SJSA1 (cell line): ENCODE results near the gene ABR. TPM values are rescaled to one million over a fixed set of nuclear protein-coding genes. Genes with fewer than 3 reads are reported as not detected.
"Not testable (repeated sequence)": the region's sequence is repeated elsewhere in the genome, so short reads cannot be mapped to it uniquely, and the experiment has no call there.

Experiments
- DNase-seq, 2 experiments: peaks; one replicate each; pipeline ENCODE4 v3.0.0-alpha.2; 2015 to 2020; ENCODE audit warnings: low spot score in 2 of 2, low read depth in 1 of 2
- H3K27ac ChIP-seq: fragments of 250-450 bp; sonication (Bioruptor Pico); 2 replicates; pipeline ENCODE4 v1.5.1; 2020; ENCODE audit warnings: mild to moderate bottlenecking, moderate library complexity
- H3K27me3 ChIP-seq: fragments of 250-450 bp; sonication (Bioruptor Pico); replicated peaks from 2 replicates; pipeline ENCODE4 v1.5.1; 2020; ENCODE audit warnings: mild to moderate bottlenecking, moderate library complexity
- H3K36me3 ChIP-seq: fragments of 250-450 bp; sonication (Bioruptor Pico); 2 replicates; pipeline ENCODE4 v1.5.1; 2020; ENCODE audit warnings: mild to moderate bottlenecking
- H3K4me1 ChIP-seq: fragments of 250-450 bp; sonication (Bioruptor Pico); replicated peaks from 2 replicates; pipeline ENCODE4 v1.6.1; 2021; ENCODE audit warnings: mild to moderate bottlenecking
- H3K4me3 ChIP-seq: fragments of 250-450 bp; sonication (Bioruptor Pico); 2 replicates; pipeline ENCODE4 v1.5.1; 2020; ENCODE audit warnings: mild to moderate bottlenecking
- H3K9me3 ChIP-seq: fragments of 250-450 bp; sonication (Bioruptor Pico); replicated peaks from 2 replicates; pipeline ENCODE4 v1.5.1; 2020; ENCODE audit warnings: mild to moderate bottlenecking
- total RNA-seq: library from RNA; depleted of rRNA; stranded (reverse); fragments of >200 nt; shearing (Covaris generic); gene quantifications from 2 replicates; pipeline ENCODE4 v1.2.3, GENCODE V29; 2014

ABR gene
- total RNA-seq, 1 experiment from 2014 or later: 16.7 TPM

GRCh38 chr17:971861-972260 lies 207.9 kb downstream of the ABR start:
- H3K27me3 ChIP-seq, DNase-seq, H3K27ac ChIP-seq, H3K4me1 ChIP-seq, H3K36me3 ChIP-seq, H3K9me3 ChIP-seq, H3K4me3 ChIP-seq: not testable (repeated sequence)

- Histone ChIP-seq H3K27me3 (no peaks in the 10 kb centered on the region), H3K9me3 (no peaks in the 10 kb centered on the region), H3K27ac (no peak overlapping the region), H3K4me1 (0 out of 2 replicates have a peak, but pooled peaks cover 3% of the 10 kb centered on the region), H3K4me3 (no peak overlapping the region), H3K36me3 (no peaks in the 10 kb centered on the region)
- DNase-seq: no peak
These were observed 209.4 kb downstream of the ABR start for GRCh38 chr17:970364-970763.

- Histone ChIP-seq H3K27me3 (no peaks in the 10 kb centered on the region), H3K4me1 (0 out of 2 replicates have a peak, but pooled peaks cover 3% of the 10 kb centered on the region), H3K27ac (no peak overlapping the region), H3K9me3 (no peaks in the 10 kb centered on the region), H3K36me3 (no peaks in the 10 kb centered on the region), H3K4me3 (no peak overlapping the region)
- DNase-seq: no peak
These were observed 209.9 kb downstream of the ABR start for GRCh38 chr17:969811-970355.

GRCh38 chr17:968812-969730 lies 210.7 kb downstream of the ABR start:
- Histone ChIP-seq H3K4me3 (no peak overlapping the region), H3K4me1 (0 out of 2 replicates have a peak, but pooled peaks cover 3% of the 10 kb centered on the region), H3K36me3 (no peaks in the 10 kb centered on the region), H3K9me3 (no peaks in the 10 kb centered on the region), H3K27ac (no peak overlapping the region), H3K27me3 (no peaks in the 10 kb centered on the region)
- DNase-seq: no peak

- no peak for DNase-seq
- Histone ChIP-seq H3K9me3 (no peaks in the 10 kb centered on the region), H3K4me3 (no peak overlapping the region), H3K36me3 (no peaks in the 10 kb centered on the region), H3K27ac (no peak overlapping the region), H3K27me3 (no peaks in the 10 kb centered on the region), H3K4me1 (0 out of 2 replicates have a peak, but pooled peaks cover 3% of the 10 kb centered on the region)
These were observed 212.7 kb downstream of the ABR start for GRCh38 chr17:967122-967521.

GRCh38 chr17:965311-965989 lies 214.3 kb downstream of the ABR start:
- no peaks in the 10 kb centered on the region for H3K9me3 ChIP-seq
- H3K4me1 ChIP-seq: 0 out of 2 replicates have a peak, but pooled peaks cover 3% of the 10 kb centered on the region
- no peaks in the 10 kb centered on the region for H3K36me3 ChIP-seq
- H3K4me3 ChIP-seq: no peak overlapping the region
- no peak overlapping the region for H3K27ac ChIP-seq
- H3K27me3 ChIP-seq: no peaks in the 10 kb centered on the region
- no peak for DNase-seq

- no peak overlapping the region for H3K4me3 ChIP-seq
- H3K36me3 ChIP-seq: no peaks in the 10 kb centered on the region
- H3K9me3 ChIP-seq: no peaks in the 10 kb centered on the region
- H3K27me3 ChIP-seq: no peaks in the 10 kb centered on the region
- 0 out of 2 replicates have a peak, but pooled peaks cover 3% of the 10 kb centered on the region for H3K4me1 ChIP-seq
- no peak for DNase-seq
- no peak overlapping the region for H3K27ac ChIP-seq
These were observed 214.9 kb downstream of the ABR start for GRCh38 chr17:964876-965275.

GRCh38 chr17:962670-963069 lies 217.1 kb downstream of the ABR start:
- no peaks in the 10 kb centered on the region for H3K9me3 ChIP-seq
- no peaks in the 10 kb centered on the region for H3K36me3 ChIP-seq
- no peaks in the 10 kb centered on the region for H3K27me3 ChIP-seq
- no peak overlapping the region for H3K4me3 ChIP-seq
- 0 out of 2 replicates have a peak, but pooled peaks cover 3% of the 10 kb centered on the region for H3K4me1 ChIP-seq
- no peak for DNase-seq
- H3K27ac ChIP-seq: no peak overlapping the region

GRCh38 chr17:962166-962565 lies 217.6 kb downstream of the ABR start:
- no peaks in the 10 kb centered on the region for H3K27me3 ChIP-seq
- no peak for DNase-seq
- H3K9me3 ChIP-seq: no peaks in the 10 kb centered on the region
- no peaks in the 10 kb centered on the region for H3K36me3 ChIP-seq
- H3K27ac ChIP-seq: no peak overlapping the region
- no peak overlapping the region for H3K4me3 ChIP-seq
- 0 out of 2 replicates have a peak, but pooled peaks cover 3% of the 10 kb centered on the region for H3K4me1 ChIP-seq

GRCh38 chr17:958712-959451 lies 220.9 kb downstream of the ABR start:
- Histone ChIP-seq H3K4me3 (no peak overlapping the region), H3K36me3 (no peaks in the 10 kb centered on the region), H3K27ac (no peak overlapping the region), H3K27me3 (no peaks in the 10 kb centered on the region), H3K4me1 (peaks cover 16% of the 10 kb centered on the region), H3K9me3 (no peaks in the 10 kb centered on the region)
- no peak for DNase-seq

- no peak for DNase-seq
- no peak overlapping the region for H3K4me3 ChIP-seq
- peaks cover 20% of the 10 kb centered on the region for H3K4me1 ChIP-seq
These were observed 221.8 kb downstream of the ABR start for GRCh38 chr17:957856-958421.

GRCh38 chr17:956905-957304 lies 222.9 kb downstream of the ABR start:
- no peak overlapping the region for H3K27ac ChIP-seq
- no peaks in the 10 kb centered on the region for H3K36me3 ChIP-seq
- no peaks in the 10 kb centered on the region for H3K9me3 ChIP-seq
- no peak for DNase-seq
- H3K4me1 ChIP-seq: peaks cover 21% of the 10 kb centered on the region
- no peaks in the 10 kb centered on the region for H3K27me3 ChIP-seq
- H3K4me3 ChIP-seq: no peak overlapping the region

More at GRCh38 chr17:957856-958421, 221.8 kb downstream of the ABR start:
- Histone ChIP-seq H3K9me3 (no peaks in the 10 kb centered on the region), H3K27me3 (no peaks in the 10 kb centered on the region), H3K36me3 (no peaks in the 10 kb centered on the region), H3K27ac (no peak overlapping the region)
